IPS-NIHi11 (cell line): Measurements from ENCODE around the gene OR5T1.

ENCODE experiments used
- DNase-seq: peaks from one replicate; pipeline ENCODE4 v3.0.0; 2012; ENCODE audit warnings: mixed read lengths, low spot score

The OR5T1 gene

GRCh38 chr11:56273854-56274253, at the start of gene OR5T1:
Gene OR5T1, plus strand, starts transcription at chr11:56274154. Its CDS starts 1,485 bp downstream, at chr11:56275639.
- no peak for DNase-seq

- no peak for DNase-seq
These were observed 39.8 kb upstream of the OR5T1 start, which contains the start of gene OR5T2 for GRCh38 chr11:56234155-56234554. Gene OR5T2, minus strand, starts transcription at chr11:56234255. Its CDS starts 1,193 bp downstream, at chr11:56233062.

GRCh38 chr11:56251954-56252353, 22.0 kb upstream of the OR5T1 start, which contains the start of gene OR5T3:
Gene OR5T3, plus strand, starts transcription at chr11:56252254. Its CDS starts 0 bp downstream, at chr11:56252254.
- DNase-seq = no peak

GRCh38 chr11:56271092-56271491, 2.9 kb upstream of the OR5T1 start:
- DNase-seq = no peak

GRCh38 chr11:56292154-56292553, 18.2 kb downstream of the OR5T1 start, which contains the start of gene OR8H1:
Gene OR8H1, minus strand, starts transcription at chr11:56292254. Its CDS starts 1,192 bp downstream, at chr11:56291062.
- no peak for DNase-seq

GRCh38 chr11:56296898-56297297, 22.9 kb downstream of the OR5T1 start:
- no peak for DNase-seq

GRCh38 chr11:56307836-56308235, 33.9 kb downstream of the OR5T1 start:
- DNase-seq = no peak

GRCh38 chr11:56314844-56315243, 40.9 kb downstream of the OR5T1 start, which contains the start of gene OR8K3:
Gene OR8K3, plus strand, starts transcription at chr11:56315144. Its CDS starts 3,163 bp downstream, at chr11:56318307.
- DNase-seq = no peak
